GM23248 (cell line): ENCODE data around the gene FADS3.

Source experiments
- EZH2 ChIP-seq: fragments of 200-600 bp; sonication (generic); IDR thresholded peaks from 2 replicates; pipeline ENCODE4 v1.6.1; 2018; ENCODE audit warnings: antibody characterized with exemption, mild to moderate bottlenecking; ENCODE audit not compliant: insufficient read depth, poor library complexity, severe bottlenecking
- EZH2phosphoT487 ChIP-seq: fragments of 200-600 bp; sonication (generic); IDR thresholded peaks from 2 replicates; pipeline ENCODE4 v1.6.1; 2018; ENCODE audit warnings: antibody characterized with exemption, moderate library complexity, mild to moderate bottlenecking, low read depth; ENCODE audit not compliant: insufficient read depth

DNA sequence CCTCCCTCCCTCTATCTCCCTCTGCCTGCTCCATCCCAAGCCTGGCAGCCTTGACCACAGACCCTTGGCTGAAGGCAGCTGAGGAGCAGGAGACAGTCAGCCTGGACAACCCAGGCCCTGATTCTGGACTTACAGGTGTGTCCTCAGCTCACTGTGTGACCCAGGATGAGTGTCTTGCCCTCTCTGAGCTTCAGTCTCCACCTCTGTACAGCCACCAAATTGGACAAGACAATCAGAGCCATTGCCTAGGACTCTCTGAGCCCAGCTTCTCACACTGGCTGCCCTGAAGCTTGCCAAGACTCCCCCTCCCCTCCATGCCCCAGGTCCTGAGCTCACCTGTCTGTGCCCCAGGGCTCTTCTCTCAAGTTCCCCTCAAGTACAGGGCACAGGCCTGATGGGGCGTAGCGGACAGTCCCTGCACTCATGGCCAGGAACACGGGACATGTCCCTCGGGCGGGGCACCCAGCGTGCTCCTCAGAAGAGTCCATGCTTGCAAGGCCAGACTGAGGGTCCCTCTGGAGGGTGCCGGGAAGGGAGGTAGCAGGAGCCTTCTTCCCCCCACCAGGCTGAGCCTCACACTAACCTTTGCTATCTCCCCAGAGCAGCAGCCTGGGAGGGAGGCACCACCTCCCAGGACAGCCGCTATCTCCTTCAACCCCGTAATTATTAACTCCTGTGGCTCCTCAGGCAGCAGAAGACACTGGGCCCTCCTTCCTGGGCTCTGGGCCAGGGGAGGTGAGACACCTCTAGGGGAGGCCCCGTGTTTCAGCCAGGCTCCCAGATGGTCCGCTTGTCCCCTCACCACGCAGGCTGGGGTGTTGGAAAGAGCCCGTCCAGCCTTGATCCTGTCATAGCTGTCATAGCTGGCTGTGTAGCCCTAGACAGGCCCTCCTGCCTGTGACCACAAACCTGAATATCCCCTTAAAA is 28.6 kb upstream of the FADS3 start:
- TF ChIP-seq EZH2phosphoT487, result no peak
- TF ChIP-seq EZH2, result no peak
